Thoracic aorta (tissue), 2 donors: ENCODE measurements around the gene CMIP. TPM values are rescaled to one million over a fixed set of nuclear protein-coding genes. Genes with fewer than 3 reads are reported as not detected.
"Not testable (repeated sequence)": the region's sequence is repeated elsewhere in the genome, so short reads cannot be mapped to it uniquely, and the experiment has no call there.

Experiments used
- ATAC-seq: fragments of 150-250 bp; one replicate; pipeline ENCODE4 v1.8.0; 2017; ENCODE audit warnings: low read depth; ENCODE audit not compliant: insufficient number of reproducible peaks, low FRiP score
- DNase-seq: peaks from one replicate; pipeline ENCODE4 v3.0.0-alpha.2; 2020; ENCODE audit warnings: low spot score
- H3K27ac ChIP-seq, 2 donors: fragments of 200-600 bp; sonication (generic); 1 replicate in 1 of 2; 2 replicates in 1 of 2; pipeline ENCODE4 v1.5.1; 2016; ENCODE audit warnings: mild to moderate bottlenecking in 2 of 2, moderate library complexity in 2 of 2
- H3K27me3 ChIP-seq: fragments of 200-600 bp; sonication (generic); replicated peaks from 2 replicates; pipeline ENCODE4 v1.6.0; 2016; ENCODE audit warnings: mild to moderate bottlenecking; ENCODE audit not compliant: insufficient read depth
- H3K36me3 ChIP-seq: fragments of 200-600 bp; sonication (generic); one replicate; pipeline ENCODE4 v1.5.1; 2016
- H3K4me1 ChIP-seq, 2 donors: fragments of 200-600 bp; sonication (generic); 1 replicate in 1 of 2; 2 replicates in 1 of 2; pipeline versions ENCODE4 v1.5.1 to v1.6.0; 2016; ENCODE audit warnings: low read depth in 2 of 2, mild to moderate bottlenecking in 1 of 2; ENCODE audit not compliant: control insufficient read depth in 1 of 2
- H3K4me3 ChIP-seq: fragments of 200-600 bp; sonication (generic); 2 replicates; pipeline ENCODE4 v1.5.1; 2016; ENCODE audit warnings: mild to moderate bottlenecking
- H3K9me3 ChIP-seq: fragments of 200-600 bp; sonication (generic); 2 replicates; pipeline ENCODE4 v1.5.1; 2016
- CTCF ChIP-seq: fragments of 200-600 bp; sonication (generic); IDR thresholded peaks from one replicate; pipeline ENCODE4 v1.5.1; 2019; ENCODE audit warnings: antibody characterized with exemption
- total RNA-seq, 2 donors: library from RNA; depleted of rRNA; stranded (reverse); fragments of >200 nt; gene quantifications; one replicate each; pipeline versions ENCODE4 v1.1.0 to v1.2.3, GENCODE V29; 2016

CMIP gene
- total RNA-seq, 2 donors from 2014 or later = 20.8 to 46.8 TPM

DNA sequence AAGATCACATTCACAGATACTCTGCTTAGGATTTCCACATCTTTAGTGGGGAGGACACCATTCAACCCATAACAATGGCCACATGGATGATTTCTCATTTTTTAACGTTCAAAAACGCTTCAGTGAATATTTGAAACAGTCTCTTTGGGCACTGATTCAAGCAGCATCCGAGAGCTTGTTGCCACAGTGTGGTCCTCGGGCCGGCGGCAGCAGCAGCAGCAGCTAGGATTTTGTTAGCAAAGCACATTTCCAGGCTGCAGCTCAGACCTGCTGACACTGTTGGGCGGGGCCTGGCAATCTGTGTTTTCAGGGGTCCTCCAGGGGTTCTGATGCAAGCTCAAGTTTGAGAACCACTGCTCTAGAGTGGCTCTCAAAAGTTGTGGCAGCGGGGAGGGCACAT, 27.9 kb upstream of the CMIP start:
- no peak for TF ChIP-seq CTCF
- no peaks in the 10 kb centered on the region for H3K27me3 ChIP-seq
- no peaks in the 10 kb centered on the region for H3K36me3 ChIP-seq
- DNase-seq (no peak), ATAC-seq (no peak)
- no peaks in the 10 kb centered on the region for H3K4me1 ChIP-seq
- H3K9me3 ChIP-seq = no peaks in the 10 kb centered on the region
- no peak overlapping the region for H3K27ac ChIP-seq
- H3K4me3 ChIP-seq = no peak overlapping the region

GRCh38 chr16:81417210-81417609, 27.4 kb upstream of the CMIP start:
- H3K27ac ChIP-seq = no peak overlapping the region
- H3K9me3 ChIP-seq = no peaks in the 10 kb centered on the region
- H3K36me3 ChIP-seq = no peaks in the 10 kb centered on the region
- no peak for TF ChIP-seq CTCF
- no peak for DNase-seq
- H3K4me3 ChIP-seq = no peak overlapping the region
- no peak for ATAC-seq
- no peaks in the 10 kb centered on the region for H3K4me1 ChIP-seq
- no peaks in the 10 kb centered on the region for H3K27me3 ChIP-seq

GRCh38 chr16:81419806-81420205, 24.8 kb upstream of the CMIP start:
- Histone ChIP-seq H3K27me3 (no peaks in the 10 kb centered on the region), H3K4me3 (no peak overlapping the region), H3K9me3 (no peaks in the 10 kb centered on the region), H3K4me1 (no peaks in the 10 kb centered on the region), H3K27ac (no peak overlapping the region), H3K36me3 (no peaks in the 10 kb centered on the region)
- DNase-seq (no peak), ATAC-seq (no peak)
- TF ChIP-seq CTCF = no peak

- ATAC-seq (no peak), DNase-seq (no peak)
- Histone ChIP-seq H3K9me3 (no peaks in the 10 kb centered on the region), H3K36me3 (no peaks in the 10 kb centered on the region), H3K27ac (no peak overlapping the region), H3K4me1 (no peaks in the 10 kb centered on the region), H3K27me3 (no peaks in the 10 kb centered on the region), H3K4me3 (no peak overlapping the region)
- TF ChIP-seq CTCF = no peak
These were observed 23.5 kb upstream of the CMIP start for GRCh38 chr16:81421126-81421525.

GRCh38 chr16:81421536-81421935, 23.1 kb upstream of the CMIP start:
- no peak for ATAC-seq
- H3K9me3 ChIP-seq = no peaks in the 10 kb centered on the region
- H3K4me3 ChIP-seq = no peak overlapping the region
- H3K27me3 ChIP-seq = no peaks in the 10 kb centered on the region
- DNase-seq = no peak
- TF ChIP-seq CTCF = no peak
- H3K4me1 ChIP-seq = no peaks in the 10 kb centered on the region
- no peaks in the 10 kb centered on the region for H3K36me3 ChIP-seq
- no peak overlapping the region for H3K27ac ChIP-seq

- not testable (repeated sequence) for H3K4me1 ChIP-seq, ATAC-seq, H3K27me3 ChIP-seq, DNase-seq, H3K9me3 ChIP-seq, H3K4me3 ChIP-seq, H3K36me3 ChIP-seq, H3K27ac ChIP-seq
These were observed 22.5 kb upstream of the CMIP start for GRCh38 chr16:81422153-81422552.
